Activated gamma-delta T cell treated with anti-CD3 and anti-CD28 coated beads, Interleukin-2, amount 50 U/mL, for 16 hours (primary cell): ENCODE results near the gene TRPM2.
"Not testable (repeated sequence)": the region's sequence is repeated elsewhere in the genome, so short reads cannot be mapped to it uniquely, and the experiment has no call there.

Experiments used
- DNase-seq: peaks from one replicate; pipeline ENCODE4 v3.0.0-alpha.2; 2020; ENCODE audit warnings: low read depth

Gene TRPM2

GRCh38 chr21:44397431-44398031 is 44.1 kb downstream of the TRPM2 start:
- no peak for DNase-seq

- no peak for DNase-seq
These were observed 45.1 kb downstream of the TRPM2 start for GRCh38 chr21:44398499-44398898.

DNA sequence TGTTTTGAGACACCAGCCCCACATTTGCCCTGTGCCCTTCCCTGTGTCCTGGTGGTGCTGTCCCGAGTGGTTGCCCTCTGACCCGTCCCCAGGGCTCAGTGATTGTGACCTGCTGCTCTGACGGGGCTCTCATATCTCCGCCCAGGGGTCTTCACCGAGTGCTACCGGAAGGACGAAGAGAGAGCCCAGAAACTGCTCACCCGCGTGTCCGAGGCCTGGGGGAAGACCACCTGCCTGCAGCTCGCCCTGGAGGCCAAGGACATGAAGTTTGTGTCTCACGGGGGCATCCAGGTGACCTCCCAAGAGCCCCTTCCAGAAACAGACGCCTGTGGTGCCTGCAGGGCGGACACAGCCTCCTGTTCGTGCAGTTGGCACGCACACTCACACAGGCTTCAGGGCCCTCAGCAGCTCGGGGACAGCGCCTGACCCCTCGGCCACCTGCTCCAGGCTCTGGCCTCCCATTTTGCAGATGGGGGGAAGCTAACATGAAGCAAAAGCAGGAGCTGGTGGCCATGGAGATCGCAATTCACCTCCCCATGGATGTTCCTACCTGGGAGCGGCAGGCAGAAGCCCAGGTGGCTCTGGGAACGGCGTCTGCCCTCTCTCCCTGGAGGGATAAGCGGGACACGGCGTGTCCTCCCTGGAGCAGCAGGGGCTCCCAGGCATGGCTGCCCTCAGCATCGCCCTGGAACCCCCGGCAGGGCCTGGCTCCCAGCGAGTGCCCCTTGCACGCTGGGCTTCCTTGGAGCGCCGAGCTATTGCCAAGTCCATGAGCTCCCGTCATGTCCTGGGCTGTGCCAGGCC is 45.9 kb downstream of the TRPM2 start:
- no peak for DNase-seq

GRCh38 chr21:44399955-44400790 is 46.8 kb downstream of the TRPM2 start:
- no peak for DNase-seq

DNA sequence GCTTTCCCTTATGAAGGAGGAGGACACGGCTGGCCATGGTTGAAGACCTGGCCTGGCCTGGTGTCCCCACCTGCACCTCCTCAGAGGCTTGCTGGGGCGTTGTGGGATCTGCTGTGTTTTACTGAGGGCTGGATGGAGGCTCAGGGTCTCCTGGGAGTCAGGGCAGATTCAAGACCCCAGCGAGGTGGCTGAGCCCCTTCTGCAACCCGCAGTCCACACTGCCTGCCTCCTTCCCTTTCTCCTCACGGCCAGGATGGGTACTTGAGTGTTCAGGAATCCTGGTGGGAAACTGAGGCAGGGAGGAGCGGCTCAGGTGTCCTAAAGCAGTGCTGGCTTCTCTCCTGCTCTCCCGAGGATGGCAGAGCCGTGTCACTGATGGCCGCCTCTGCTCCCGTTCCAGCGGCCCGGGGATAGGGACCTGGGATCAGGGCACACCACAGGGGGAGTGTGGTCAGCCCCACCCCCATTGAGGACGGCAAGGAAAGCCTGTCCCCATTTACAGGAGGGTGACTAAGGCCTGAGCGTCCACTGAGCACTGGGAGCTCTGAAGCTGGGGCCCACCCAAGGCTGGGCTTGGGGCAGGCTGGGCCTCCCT is 47.5 kb downstream of the TRPM2 start:
- DNase-seq = no peak

- DNase-seq = no peak
These were observed 48.2 kb downstream of the TRPM2 start for GRCh38 chr21:44401386-44402160.

DNA sequence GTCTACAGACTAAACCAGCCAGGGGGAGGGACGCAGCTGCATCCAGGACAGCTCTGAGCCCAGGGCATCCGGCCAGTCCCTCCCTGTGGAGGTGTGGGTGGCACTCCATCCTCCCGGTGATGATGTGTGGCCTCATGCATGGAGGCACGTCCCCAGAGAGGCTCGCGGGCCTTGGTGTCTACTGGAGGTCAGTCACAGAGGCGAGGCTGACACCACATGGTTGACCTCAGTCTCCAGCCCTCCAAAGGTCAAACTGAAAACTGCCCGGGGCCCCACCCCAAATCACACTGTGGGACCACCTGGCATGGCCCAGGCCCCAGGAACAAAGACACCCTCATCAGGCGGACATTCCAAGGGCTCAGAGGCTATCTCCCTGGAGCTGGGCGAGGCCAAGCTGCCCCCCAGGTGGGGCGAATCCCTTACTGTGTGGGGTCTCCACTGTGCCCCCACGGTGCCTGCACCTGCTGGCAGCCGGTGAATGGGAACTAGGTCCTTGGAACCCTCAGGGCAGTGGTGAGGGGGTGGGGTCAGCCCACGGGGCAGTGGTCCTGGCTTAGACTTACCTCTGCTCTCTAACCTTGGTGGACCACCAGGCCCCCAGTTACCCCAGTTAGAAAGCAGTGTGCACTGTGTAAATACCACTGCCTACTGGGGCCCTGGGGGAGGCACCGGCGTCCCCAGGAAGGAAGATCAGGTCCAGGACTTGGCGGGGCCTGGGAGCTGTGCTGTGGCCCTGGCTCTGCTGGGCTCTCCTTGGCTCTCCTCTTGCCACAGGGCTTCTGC is 49.1 kb downstream of the TRPM2 start:
- DNase-seq = no peak

DNA sequence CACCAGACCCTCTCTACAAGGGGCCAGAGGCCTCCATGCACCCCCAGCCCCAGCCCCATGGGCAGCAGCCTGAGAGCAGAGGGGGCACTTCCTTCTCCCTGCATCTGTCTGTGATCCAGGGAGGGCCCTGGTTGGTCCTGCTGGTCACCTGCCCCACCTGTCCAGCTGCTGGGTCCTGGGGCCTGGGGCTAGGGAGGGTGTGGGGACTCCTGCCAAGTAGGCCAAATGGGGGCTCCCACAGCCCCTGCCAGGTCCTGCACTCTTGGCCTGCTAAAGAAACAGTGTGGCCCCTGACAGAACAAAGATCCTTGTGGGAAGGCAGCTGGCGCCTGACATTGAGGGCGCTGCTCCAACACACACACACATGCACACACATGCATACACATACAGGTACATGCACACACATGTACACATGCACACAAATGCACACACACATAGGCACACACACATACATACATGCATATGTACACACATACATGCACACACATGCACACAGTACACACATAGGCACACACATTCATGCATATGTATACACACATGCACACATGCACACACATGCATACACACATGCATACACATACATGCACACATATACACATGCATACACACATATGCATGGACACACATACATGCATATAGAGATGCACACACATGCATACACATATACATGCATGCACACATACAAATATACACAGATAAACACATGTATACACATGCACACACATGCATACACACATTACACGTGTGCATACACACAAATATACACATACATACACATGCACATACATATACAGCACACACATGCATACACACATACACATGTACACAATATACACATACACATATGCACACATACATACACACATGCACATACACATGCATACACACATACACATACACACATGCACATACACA is 49.9 kb downstream of the TRPM2 start:
- no peak for DNase-seq

GRCh38 chr21:44404482-44404881 is 51.1 kb downstream of the TRPM2 start:
- not testable (repeated sequence) for DNase-seq

- DNase-seq = no peak
These were observed 51.9 kb downstream of the TRPM2 start for GRCh38 chr21:44405091-44405947.

DNA sequence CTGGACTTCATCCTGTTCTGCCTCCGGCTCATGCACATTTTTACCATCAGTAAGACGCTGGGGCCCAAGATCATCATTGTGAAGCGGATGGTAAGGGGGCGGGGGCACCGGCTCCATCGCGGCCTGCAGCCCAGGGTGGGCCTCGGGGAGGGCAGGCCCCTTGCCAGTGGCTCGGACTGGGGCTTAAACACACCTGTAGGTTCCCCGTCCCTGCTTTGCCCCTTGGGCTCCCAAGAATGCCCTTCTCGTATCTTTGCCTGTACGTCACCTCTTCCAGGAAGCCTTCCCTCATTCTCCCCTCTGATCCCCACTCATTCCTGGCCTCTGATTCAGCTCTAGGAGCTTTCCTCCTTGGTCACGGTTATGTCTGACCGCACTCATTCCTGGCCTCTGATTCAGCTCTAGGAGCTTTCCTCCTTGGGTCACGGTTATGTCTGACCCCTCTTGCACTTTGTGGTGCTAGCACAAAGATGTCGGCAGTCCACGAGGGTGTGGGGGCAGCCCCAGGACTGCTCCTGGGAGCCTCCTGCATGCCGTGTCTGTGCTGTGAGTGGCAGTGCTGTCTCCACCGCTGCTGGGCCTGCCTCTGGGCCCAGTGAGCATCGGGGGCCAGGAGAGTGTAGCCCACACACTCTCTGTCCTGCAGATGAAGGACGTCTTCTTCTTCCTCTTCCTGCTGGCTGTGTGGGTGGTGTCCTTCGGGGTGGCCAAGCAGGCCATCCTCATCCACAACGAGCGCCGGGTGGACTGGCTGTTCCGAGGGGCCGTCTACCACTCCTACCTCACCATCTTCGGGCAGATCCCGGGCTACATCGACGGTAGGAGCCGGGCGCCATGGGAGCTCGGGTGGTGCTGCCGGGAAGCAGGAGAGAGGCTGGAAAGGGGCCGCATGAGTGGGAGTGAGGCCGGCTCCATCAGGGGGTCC is 52.8 kb downstream of the TRPM2 start:
- no peak for DNase-seq

- no peak for DNase-seq
These were observed 53.5 kb downstream of the TRPM2 start for GRCh38 chr21:44406953-44407352.

DNA sequence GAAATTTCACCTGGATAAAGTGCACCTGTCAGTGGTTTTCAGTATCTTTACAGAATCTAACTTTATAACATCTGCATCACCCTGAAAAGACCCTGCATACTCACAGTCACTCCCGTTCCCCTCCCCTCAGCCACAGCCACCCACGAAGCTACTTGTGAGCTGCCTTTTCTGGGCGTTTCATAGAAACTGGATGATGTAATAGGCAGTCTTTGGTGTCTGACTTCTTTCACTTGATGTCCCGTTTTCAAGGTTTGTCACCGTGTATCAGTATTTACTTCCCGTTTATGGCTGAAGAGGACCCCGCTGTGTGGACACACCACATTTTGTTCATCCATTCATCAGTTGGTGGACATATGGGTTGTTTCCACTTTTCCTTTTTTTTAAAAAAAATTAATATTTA is 54.1 kb downstream of the TRPM2 start:
- DNase-seq = no peak

GRCh38 chr21:44408226-44408625 is 54.8 kb downstream of the TRPM2 start:
- DNase-seq = no peak

DNA sequence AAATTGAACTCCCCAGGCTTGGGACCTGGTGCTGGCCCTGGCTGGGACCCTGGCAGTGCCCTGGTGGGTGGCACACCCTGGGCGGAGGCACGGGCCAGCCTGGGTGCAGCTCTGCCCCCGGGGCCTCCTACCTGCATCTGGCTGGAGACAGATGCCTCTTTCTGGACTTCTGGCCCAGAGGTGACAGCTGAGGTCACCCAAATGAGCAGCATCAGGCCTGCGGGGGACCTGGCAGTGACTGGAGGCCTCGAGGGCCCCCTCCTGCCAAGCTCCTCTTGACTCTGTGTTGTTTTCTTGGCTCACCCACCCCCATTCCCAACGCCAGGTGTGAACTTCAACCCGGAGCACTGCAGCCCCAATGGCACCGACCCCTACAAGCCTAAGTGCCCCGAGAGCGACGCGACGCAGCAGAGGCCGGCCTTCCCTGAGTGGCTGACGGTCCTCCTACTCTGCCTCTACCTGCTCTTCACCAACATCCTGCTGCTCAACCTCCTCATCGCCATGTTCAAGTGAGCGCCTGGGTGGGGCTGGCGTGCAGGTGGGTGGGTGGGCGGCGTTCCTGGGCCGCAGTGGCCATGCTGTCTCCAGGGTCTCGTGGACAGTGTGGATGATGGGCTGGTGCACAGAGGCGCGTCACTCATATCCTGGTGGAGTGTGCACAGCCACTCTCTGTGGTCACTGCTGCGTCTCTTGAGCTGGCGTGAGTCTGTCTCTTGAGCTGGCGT is 60.3 kb downstream of the TRPM2 start:
- no peak for DNase-seq

DNA sequence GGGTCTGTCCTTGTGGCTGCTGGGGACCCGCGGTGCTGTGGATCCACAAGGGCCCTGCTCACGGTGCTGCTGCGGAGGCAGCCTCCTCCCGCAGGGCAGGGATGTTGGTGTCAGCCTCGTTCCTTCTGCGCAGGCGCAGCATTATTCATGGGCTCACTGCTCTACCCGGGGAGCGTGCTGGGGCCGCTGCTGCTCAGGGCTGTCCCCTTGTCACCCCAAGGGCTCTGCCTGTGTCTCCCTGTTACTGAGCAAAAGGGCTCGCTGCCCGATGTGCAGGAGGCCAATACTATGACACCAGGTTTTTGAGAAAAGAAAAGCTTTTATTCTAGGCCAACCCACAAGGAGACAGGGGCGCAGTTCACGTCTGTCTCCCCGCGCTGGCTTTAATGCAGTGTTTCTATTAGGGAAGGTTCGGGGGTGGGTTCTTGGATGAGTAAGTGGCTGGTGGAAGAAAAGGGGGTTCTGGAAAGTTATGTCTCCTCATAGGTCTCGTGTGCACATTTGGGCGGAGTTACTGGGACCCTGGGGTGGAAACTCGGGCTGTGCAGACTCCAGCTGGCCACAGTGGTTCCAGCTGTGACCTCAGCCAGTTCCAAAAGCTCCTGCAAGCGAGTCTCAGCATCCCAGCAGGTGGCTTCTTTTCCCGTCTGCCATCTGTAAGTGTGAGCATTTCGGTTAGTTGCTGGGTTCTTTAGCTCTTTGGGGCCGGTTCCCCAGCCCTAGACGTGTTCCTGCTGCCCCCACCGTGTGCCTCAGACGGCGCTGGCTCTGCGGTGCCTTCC is 61.1 kb downstream of the TRPM2 start:
- DNase-seq = no peak
